K562 (cell line): ENCODE data around the gene DPH6. TPM values are rescaled to one million over a fixed set of nuclear protein-coding genes. Genes with fewer than 3 reads are reported as not detected.

Experiments
- CBFA2T2 ChIP-seq: fragments of 450-650 bp; conservative IDR thresholded peaks from 2 replicates; pipeline ENCODE4 v1.6.1; 2017; ENCODE audit warnings: mild to moderate bottlenecking
- CBX8 ChIP-seq: fragments of 200-600 bp; sonication (generic); IDR thresholded peaks from 2 replicates; pipeline ENCODE4 v1.6.1; 2012; ENCODE audit warnings: borderline replicate concordance, mixed run types, low read depth, mild to moderate bottlenecking, moderate library complexity, mixed read lengths, low read length, control low read depth, inconsistent platforms; ENCODE audit not compliant: poor library complexity, severe bottlenecking; ENCODE audit errors: extremely low read depth
- ELF2 ChIP-seq: fragments of 250-450 bp; sonication (Bioruptor Pico); IDR thresholded peaks from 2 replicates; pipeline ENCODE4 v1.5.0; 2021; ENCODE audit warnings: mild to moderate bottlenecking
- HCFC1 ChIP-seq: IDR thresholded peaks from 2 replicates; pipeline ENCODE4 v1.6.1; 2012; ENCODE audit warnings: low read depth, low read length, improper control_type of control experiment
- IRF1 ChIP-seq: sonication (generic); formaldehyde crosslinking; IDR thresholded peaks from 2 replicates; pipeline ENCODE4 v1.8.0; 2022; ENCODE audit warnings: missing genetic modification reagents, mild to moderate bottlenecking, borderline replicate concordance
- MCM3 ChIP-seq: fragments of 450-650 bp; IDR thresholded peaks from 2 replicates; pipeline ENCODE4 v1.6.1; 2016
- NFIC ChIP-seq: fragments of 450-650 bp; IDR thresholded peaks from 2 replicates; pipeline ENCODE4 v1.6.1; 2017; ENCODE audit warnings: mild to moderate bottlenecking, inconsistent platforms
- RBFOX2 ChIP-seq: fragments of 200-400 bp; formaldehyde crosslinking; IDR thresholded peaks from 2 replicates; pipeline ENCODE4 v1.6.1; 2017; ENCODE audit warnings: low read depth, mild to moderate bottlenecking, low read length, moderate library complexity
- SFPQ ChIP-seq: fragments of 200-400 bp; formaldehyde crosslinking; IDR thresholded peaks from 2 replicates; pipeline ENCODE4 v1.6.1; 2017; ENCODE audit warnings: mild to moderate bottlenecking, low read depth, low read length, moderate library complexity
- SIRT6 ChIP-seq: IDR thresholded peaks from one replicate; pipeline ENCODE4 v1.6.1; 2012; ENCODE audit warnings: low read depth, mild to moderate bottlenecking, control low read depth, inconsistent platforms, low read length, moderate library complexity
- SMARCB1 ChIP-seq: IDR thresholded peaks from 2 replicates; pipeline ENCODE4 v1.6.1; 2011; ENCODE audit warnings: improper control_type of control experiment, low read depth; ENCODE audit not compliant: insufficient read length
- SPI1 ChIP-seq: IDR thresholded peaks from 2 replicates; pipeline ENCODE4 v1.6.1; 2011; ENCODE audit warnings: low read depth, low read length, control low read depth, borderline replicate concordance
- TAF15 ChIP-seq: fragments of 200-400 bp; formaldehyde crosslinking; IDR thresholded peaks from 2 replicates; pipeline ENCODE4 v1.6.1; 2017; ENCODE audit warnings: mild to moderate bottlenecking, low read depth, low read length, moderate library complexity
- TEAD4 ChIP-seq, 2 experiments: sonication (generic) in 1 of 2; formaldehyde crosslinking in 1 of 2; IDR thresholded peaks; 2 replicates each; pipeline versions ENCODE4 v1.6.1 to v1.8.0; 2012 to 2022; ENCODE audit warnings: borderline replicate concordance in 1 of 2, inconsistent platforms in 1 of 2, low read length in 1 of 2, mild to moderate bottlenecking in 1 of 2, missing genetic modification reagents in 1 of 2
- U2AF1 ChIP-seq: fragments of 200-400 bp; formaldehyde crosslinking; optimal IDR thresholded peaks from 2 replicates; pipeline ENCODE3; 2017; ENCODE audit warnings: mild to moderate bottlenecking, low read depth, low read length, moderate library complexity
- YY1 ChIP-seq, 3 experiments: IDR thresholded peaks; 2 replicates each; pipeline ENCODE4 v1.6.1; 2011; ENCODE audit warnings: low read length in 2 of 3, mild to moderate bottlenecking in 2 of 3, moderate library complexity in 2 of 3, borderline replicate concordance in 1 of 3, control low read depth in 1 of 3, low read depth in 1 of 3; ENCODE audit not compliant: insufficient read depth in 3 of 3, insufficient replicate concordance in 2 of 3, control insufficient read depth in 1 of 3, insufficient read length in 1 of 3; ENCODE audit errors: extremely low read depth in 1 of 3
- ZBTB49 ChIP-seq: sonication (generic); formaldehyde crosslinking; IDR thresholded peaks from 2 replicates; pipeline ENCODE4 v1.8.0; 2022; ENCODE audit warnings: missing genetic modification reagents, mild to moderate bottlenecking, borderline replicate concordance
- ZFP30 ChIP-seq: fragments of 250-450 bp; sonication (Bioruptor Pico); IDR thresholded peaks from 2 replicates; pipeline ENCODE4 v1.8.0; 2022; ENCODE audit warnings: moderate library complexity, mild to moderate bottlenecking, inconsistent platforms, borderline replicate concordance
- ZNF253 ChIP-seq: fragments of 250-450 bp; sonication (Bioruptor Pico); conservative IDR thresholded peaks from 2 replicates; pipeline ENCODE4 v1.6.1; 2021; ENCODE audit warnings: mild to moderate bottlenecking
- ZNF277 ChIP-seq: fragments of 250-450 bp; sonication (Bioruptor Pico); IDR thresholded peaks from 2 replicates; pipeline ENCODE4 v1.8.0; 2022; ENCODE audit warnings: inconsistent platforms, mild to moderate bottlenecking, moderate library complexity, borderline replicate concordance
- ZNF354B ChIP-seq: fragments of 250-450 bp; sonication (Bioruptor Pico); IDR thresholded peaks from 2 replicates; pipeline ENCODE4 v1.4.0; 2020
- ZNF444 ChIP-seq: fragments of 250-450 bp; sonication (Bioruptor Pico); IDR thresholded peaks from 2 replicates; pipeline ENCODE4 v1.4.0; 2020; ENCODE audit warnings: mild to moderate bottlenecking, moderate library complexity
- polyA plus RNA-seq, 8 experiments: library from polyadenylated mRNA; depleted of rRNA in 4 of 8; stranded (reverse) in 5 of 8; unstranded in 3 of 8; fragments of >200 nt; fragmentation: Nextera tagmentation in 2 of 8; fragmentation: Illumina TruSeq in 1 of 8; extraction: Ambion mirVana in 2 of 8; extraction: Trizol in 1 of 8; gene quantifications; 2 replicates each; pipeline versions ENCODE4 v1.2.1 to v1.2.3, GENCODE V29; 2011 to 2014; ENCODE audit warnings: inconsistent platforms in 1 of 8, missing spikeins in 1 of 8
- total RNA-seq, 7 experiments: library from RNA; depleted of rRNA in 6 of 7; stranded (reverse); fragments of >200 nt in 6 of 7; fragmentation: Illumina TruSeq in 2 of 7; extraction: Trizol in 2 of 7; gene quantifications; 2 replicates each; pipeline versions ENCODE4 v1.2.1 to v1.2.3, GENCODE V29; 2011 to 2021; ENCODE audit warnings: low replicate concordance in 1 of 7

Gene DPH6
- total and polyA plus RNA-seq, 9 of the 15 experiments (the other 6 are each of a cell fraction or from before 2014, with no cell fraction given), result 10.1 to 69.1 (median 18.8) TPM

GRCh38 chr15:35557544-35557943, 11.6 kb upstream of the DPH6 start (continued):
- no peak for TF ChIP-seq ZNF277
- no peak for TF ChIP-seq ZFP30
- no peak for TF ChIP-seq SIRT6
- TF ChIP-seq CBX8, result no peak
- TF ChIP-seq ZNF253 (CRISPR knock-in tag), result no peak
- TF ChIP-seq ZNF354B, result no peak
- TF ChIP-seq SMARCB1, result no peak
- TF ChIP-seq MCM3, result no peak
- TF ChIP-seq ZBTB49 (CRISPR knock-in tag), result no peak
- no peak for TF ChIP-seq RBFOX2
- TF ChIP-seq YY1 (IDR thresholded peaks at IDR 0.05; ENCODE audit: borderline replicate concordance in 1 of 3, control insufficient read depth in 1 of 3, extremely low read depth in 1 of 3, insufficient read depth in 3 of 3, insufficient read length in 1 of 3, insufficient replicate concordance in 2 of 3, low read depth in 1 of 3, low read length in 2 of 3), result no peak
- no peak for TF ChIP-seq TAF15
- TF ChIP-seq IRF1 (CRISPR knock-in tag), result no peak
- peak; percentile 93 for TF ChIP-seq TEAD4 (IDR thresholded peaks at IDR 0.05; ENCODE audit: low read length)
- TF ChIP-seq TEAD4 (CRISPR knock-in tag; IDR thresholded peaks at IDR 0.05; ENCODE audit: borderline replicate concordance), result no peak
- TF ChIP-seq HCFC1, result no peak
- TF ChIP-seq NFIC, result peak; percentile 74
- no peak for TF ChIP-seq ZNF444 (CRISPR knock-in tag)
- TF ChIP-seq ELF2 (CRISPR knock-in tag), result no peak
- no peak for TF ChIP-seq SFPQ
- no peak for TF ChIP-seq U2AF1
- no peak for TF ChIP-seq SPI1
- peak; percentile 92 for TF ChIP-seq CBFA2T2
